Esophagus squamous epithelium (tissue), 5 donors: Measurements from ENCODE around the gene NUP155. TPM values are rescaled to one million over a fixed set of nuclear protein-coding genes. Genes with fewer than 3 reads are reported as not detected.

ENCODE experiments used
- DNase-seq: peaks from one replicate; lab custom pipeline; 2025; lab: John Stamatoyannopoulos, UW
- H3K27ac ChIP-seq, 4 donors: fragments of 200-600 bp; sonication (generic); one replicate each; pipeline ENCODE4 v1.5.1; 2016 to 2019; ENCODE audit warnings: mild to moderate bottlenecking in 1 of 4
- H3K27me3 ChIP-seq, 4 donors: fragments of 200-600 bp; sonication (generic); 1 replicate in 3 of 4; 2 replicates in 1 of 4; pipeline versions ENCODE4 v1.5.1 to v1.6.0; 2017 to 2021; ENCODE audit warnings: antibody characterized with exemption in 1 of 4
- H3K36me3 ChIP-seq, 3 donors: fragments of 200-600 bp; sonication (generic); one replicate each; pipeline ENCODE4 v1.5.1; 2016 to 2019
- H3K4me1 ChIP-seq, 3 donors: fragments of 200-600 bp; sonication (generic); one replicate each; pipeline ENCODE4 v1.5.1; 2017 to 2019
- H3K4me3 ChIP-seq, 4 donors: fragments of 200-600 bp; sonication (generic); 1 replicate in 3 of 4; 2 replicates in 1 of 4; pipeline ENCODE4 v1.5.1; 2016 to 2019; ENCODE audit warnings: mild to moderate bottlenecking in 2 of 4, moderate library complexity in 1 of 4
- H3K9me3 ChIP-seq, 3 donors: fragments of 200-600 bp; sonication (generic); one replicate each; pipeline ENCODE4 v1.5.1; 2016 to 2019
- POLR2A ChIP-seq, 4 donors: fragments of 450-650 bp; IDR thresholded peaks; one replicate each; pipeline ENCODE4 v1.6.1; 2017; ENCODE audit warnings: antibody characterized with exemption in 4 of 4, mild to moderate bottlenecking in 4 of 4, moderate library complexity in 3 of 4
- WGBS, 2 donors: methylation state at CpG; one replicate each; pipeline ENCODE4 v1.1.5; 2018; 5-methylcytosine and 5-hydroxymethylcytosine counted together
- intact Hi-C: fragments of 100-400 bp; cut with DNase I; formaldehyde crosslinking; loops from one replicate; pipeline ENCODE4 v1.15.0; 2022
- total RNA-seq, 4 donors: library from RNA; depleted of rRNA; stranded (reverse); fragments of >200 nt; gene quantifications; one replicate each; pipeline ENCODE4 v1.1.0, GENCODE V29; 2016
- TF ChIP-seq, protein P1 (sequence below), 6 experiments: fragments of 450-650 bp in 4 of 6; fragments of 200-600 bp in 2 of 6; sonication (generic) in 2 of 6; IDR thresholded peaks; one replicate each; pipeline ENCODE4 v1.5.1; 2016 to 2019; ENCODE audit warnings: antibody characterized with exemption in 6 of 6, mild to moderate bottlenecking in 4 of 6, moderate library complexity in 4 of 6
- donor health status: DM: yes; HTN: yes; CAD: no.

The NUP155 gene
- total RNA-seq, 4 donors from 2014 or later = 9.1 to 24.2 (median 22.0) TPM

- Histone ChIP-seq H3K4me1 (peaks cover 0 to 5% (median 3%) of the 10 kb centered on the region in 3 donors), H3K27ac (no peak overlapping the region), H3K27me3 (no peaks in the 10 kb centered on the region), H3K4me3 (no peak overlapping the region), H3K9me3 (no peaks in the 10 kb centered on the region), H3K36me3 (no peaks in the 10 kb centered on the region)
- no peak for TF ChIP-seq POLR2A (IDR thresholded peaks at IDR 0.05)
- TF ChIP-seq, protein P1, sequence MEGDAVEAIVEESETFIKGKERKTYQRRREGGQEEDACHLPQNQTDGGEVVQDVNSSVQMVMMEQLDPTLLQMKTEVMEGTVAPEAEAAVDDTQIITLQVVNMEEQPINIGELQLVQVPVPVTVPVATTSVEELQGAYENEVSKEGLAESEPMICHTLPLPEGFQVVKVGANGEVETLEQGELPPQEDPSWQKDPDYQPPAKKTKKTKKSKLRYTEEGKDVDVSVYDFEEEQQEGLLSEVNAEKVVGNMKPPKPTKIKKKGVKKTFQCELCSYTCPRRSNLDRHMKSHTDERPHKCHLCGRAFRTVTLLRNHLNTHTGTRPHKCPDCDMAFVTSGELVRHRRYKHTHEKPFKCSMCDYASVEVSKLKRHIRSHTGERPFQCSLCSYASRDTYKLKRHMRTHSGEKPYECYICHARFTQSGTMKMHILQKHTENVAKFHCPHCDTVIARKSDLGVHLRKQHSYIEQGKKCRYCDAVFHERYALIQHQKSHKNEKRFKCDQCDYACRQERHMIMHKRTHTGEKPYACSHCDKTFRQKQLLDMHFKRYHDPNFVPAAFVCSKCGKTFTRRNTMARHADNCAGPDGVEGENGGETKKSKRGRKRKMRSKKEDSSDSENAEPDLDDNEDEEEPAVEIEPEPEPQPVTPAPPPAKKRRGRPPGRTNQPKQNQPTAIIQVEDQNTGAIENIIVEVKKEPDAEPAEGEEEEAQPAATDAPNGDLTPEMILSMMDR (IDR thresholded peaks at IDR 0.05) = no peak
- intact Hi-C loops = no loop called here
- WGBS, 2 donors = 94 to 100% methylated on average over 1 of the region's 1 CpG
- no peak for DNase-seq
Observed at GRCh38 chr5:37254581-37254980, 116.3 kb downstream of the NUP155 start.

GRCh38 chr5:37251665-37252064 lies 119.2 kb downstream of the NUP155 start:
- Histone ChIP-seq H3K4me3 (no peak overlapping the region), H3K27ac (no peak overlapping the region), H3K36me3 (no peaks in the 10 kb centered on the region), H3K9me3 (no peaks in the 10 kb centered on the region), H3K4me1 (peaks cover 0 to 28% (median 11%) of the 10 kb centered on the region in 3 donors), H3K27me3 (no peaks in the 10 kb centered on the region)
- intact Hi-C loops = no loop called here
- DNase-seq = no peak
- no peak for TF ChIP-seq POLR2A (IDR thresholded peaks at IDR 0.05)
- TF ChIP-seq, protein P1 (IDR thresholded peaks at IDR 0.05) = no peak

GRCh38 chr5:37249815-37250164 lies 121.1 kb downstream of the NUP155 start:
- no peak for DNase-seq
- TF ChIP-seq POLR2A (IDR thresholded peaks at IDR 0.05) = no peak
- TF ChIP-seq, protein P1 (IDR thresholded peaks at IDR 0.05) = no peak
- H3K27me3 ChIP-seq = no peaks in the 10 kb centered on the region
- H3K4me1 ChIP-seq = peaks cover 0 to 40% (median 11%) of the 10 kb centered on the region in 3 donors
- peak overlapping the region; percentile 75 to 93 (median 86) for H3K4me3 ChIP-seq
- WGBS, 2 donors = 75 to 79% methylated on average over 9 to 10 of the region's 10 CpGs
- intact Hi-C loops = no loop called here
- no peaks in the 10 kb centered on the region for H3K36me3 ChIP-seq
- H3K9me3 ChIP-seq = no peaks in the 10 kb centered on the region
- peak overlapping the region; percentile 86 to 93 (median 92) for H3K27ac ChIP-seq

DNA sequence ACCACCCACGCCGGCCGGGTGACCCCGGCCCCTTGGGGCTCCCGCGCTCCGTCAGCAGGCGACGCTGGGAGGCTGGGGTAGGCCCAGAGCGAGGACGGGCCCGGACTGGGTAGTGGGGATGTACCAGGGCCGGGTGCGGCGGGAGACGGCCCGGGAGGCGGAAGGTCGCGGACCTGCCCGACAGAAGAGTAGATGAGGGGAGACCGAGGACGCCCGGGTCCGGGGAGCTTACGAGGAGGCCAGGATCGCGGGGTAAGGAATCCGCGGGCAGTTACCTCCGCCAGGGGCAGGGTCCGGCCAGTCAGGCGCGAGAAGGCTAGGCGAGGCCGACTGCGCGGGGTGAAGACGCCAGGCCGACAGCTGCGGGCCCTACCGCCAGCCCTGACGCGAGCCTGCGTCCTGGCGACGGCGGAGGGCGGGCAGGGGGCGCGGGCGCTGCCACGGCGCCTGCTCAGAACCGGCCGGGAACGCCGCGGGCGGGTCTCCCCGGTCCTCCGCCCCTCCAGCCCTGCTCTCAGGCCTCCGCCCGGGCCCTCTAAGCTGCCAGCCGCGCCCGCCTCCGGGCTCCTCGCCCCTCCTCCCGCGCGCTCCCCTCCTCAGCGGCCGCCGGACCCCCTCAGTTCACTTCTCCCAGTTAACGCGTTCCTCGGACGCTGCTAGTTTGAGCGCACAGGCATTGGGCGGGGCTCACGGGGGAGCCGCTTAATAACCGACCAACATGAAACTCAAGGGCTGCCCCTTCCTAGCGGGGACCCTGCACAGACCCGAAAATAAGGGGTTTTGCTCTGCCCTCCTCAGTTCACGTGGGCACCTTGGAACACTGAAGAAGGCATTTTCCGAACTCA lies 121.7 kb downstream of the NUP155 start, which contains the start of gene CPLANE1:
Gene CPLANE1, minus strand, starts transcription at position 407 of the 845 bp plus-strand sequence. CDS start 1,678 bp downstream, outside the sequence.
- WGBS, 2 donors = 0 to 7% methylated on average over 9 to 11 of the region's 88 CpGs
- peaks cover 0 to 40% (median 11%) of the 10 kb centered on the region in 3 donors for H3K4me1 ChIP-seq
- intact Hi-C loops = no loop called here
- peak within 1 kb of the TSS; percentile 75 to 93 (median 86) for H3K4me3 ChIP-seq
- H3K27ac ChIP-seq = peak within 1 kb of the TSS; percentile 86 to 93 (median 92)
- no peaks in the 10 kb centered on the region for H3K27me3 ChIP-seq
- peak; percentile 7 for DNase-seq
- TF ChIP-seq POLR2A (IDR thresholded peaks at IDR 0.05) = peak in 2 of 4 donors; percentile 41 to 55
- TF ChIP-seq, protein P1 (IDR thresholded peaks at IDR 0.05) = peak in 1 of 6 experiments; percentile 14
- no peaks in the 10 kb centered on the region for H3K9me3 ChIP-seq
- peaks cover 0 to 5% (median 0%) of the 10 kb centered on the region in 3 donors for H3K36me3 ChIP-seq

- 1 to 9% methylated on average over 14 to 15 of the region's 19 CpGs for WGBS, 2 donors
- peak overlapping the region; percentile 75 to 93 (median 86) for H3K4me3 ChIP-seq
- peak overlapping the region; percentile 86 to 93 (median 92) for H3K27ac ChIP-seq
- H3K4me1 ChIP-seq = peaks cover 0 to 40% (median 11%) of the 10 kb centered on the region in 3 donors
- H3K9me3 ChIP-seq = no peaks in the 10 kb centered on the region
- no peak for DNase-seq
- intact Hi-C loops = no loop called here
- no peak for TF ChIP-seq POLR2A (IDR thresholded peaks at IDR 0.05)
- TF ChIP-seq, protein P1 (IDR thresholded peaks at IDR 0.05) = no peak
- peaks cover 0 to 12% (median 0%) of the 10 kb centered on the region in 3 donors for H3K36me3 ChIP-seq
- H3K27me3 ChIP-seq = no peaks in the 10 kb centered on the region
Observed at GRCh38 chr5:37248421-37248969, 122.4 kb downstream of the NUP155 start.
